ENCODE data around the gene RPS2. TPM values are rescaled to one million over a fixed set of nuclear protein-coding genes. Genes with fewer than 3 reads are reported as not detected.
A peak's percentile ranks its signal among the peaks of the same experiment; 100 is the strongest.

The RPS2 gene
- total RNA-seq, 1 donor from 2014 or later = 2,286 TPM

- no peak overlapping the region for H3K27ac Mint-ChIP-seq (ENCODE audit: unreplicated experiment)
Observed at GRCh38 chr16:1946495-1947368, 17.9 kb downstream of the RPS2 start.

GRCh38 chr16:1945559-1946391, 18.9 kb downstream of the RPS2 start:
- Mint-ChIP-seq H3K27ac (ENCODE audit: unreplicated experiment) (no peak overlapping the region), H3K27me3 (ENCODE audit: unreplicated experiment) (no peaks in the 10 kb centered on the region), H3K4me3 (ENCODE audit: unreplicated experiment) (no peak overlapping the region), H3K9me3 (ENCODE audit: unreplicated experiment) (no peaks in the 10 kb centered on the region), H3K4me1 (ENCODE audit: unreplicated experiment) (peaks cover 19% of the 10 kb centered on the region), H3K36me3 (ENCODE audit: unreplicated experiment) (no peaks in the 10 kb centered on the region)
- DNase-seq (ENCODE audit: extremely low spot score, unreplicated experiment) = no peak
- TF ChIP-seq CTCF (IDR thresholded peaks at IDR 0.05) = no peak

More at GRCh38 chr16:1946495-1947368, 17.9 kb downstream of the RPS2 start:
- H3K9me3 Mint-ChIP-seq (ENCODE audit: unreplicated experiment) = no peaks in the 10 kb centered on the region
- no peak for TF ChIP-seq CTCF (IDR thresholded peaks at IDR 0.05)
- no peaks in the 10 kb centered on the region for H3K27me3 Mint-ChIP-seq (ENCODE audit: unreplicated experiment)
- no peaks in the 10 kb centered on the region for H3K36me3 Mint-ChIP-seq (ENCODE audit: unreplicated experiment)
- peaks cover 15% of the 10 kb centered on the region for H3K4me1 Mint-ChIP-seq (ENCODE audit: unreplicated experiment)
- no peak overlapping the region for H3K4me3 Mint-ChIP-seq (ENCODE audit: unreplicated experiment)
- DNase-seq (ENCODE audit: extremely low spot score, unreplicated experiment) = no peak

GRCh38 chr16:1944612-1945199, 19.9 kb downstream of the RPS2 start:
- H3K27ac Mint-ChIP-seq (ENCODE audit: unreplicated experiment) = peak overlapping the region; percentile 25
- TF ChIP-seq CTCF (IDR thresholded peaks at IDR 0.05) = no peak
- no peaks in the 10 kb centered on the region for H3K27me3 Mint-ChIP-seq (ENCODE audit: unreplicated experiment)
- DNase-seq (ENCODE audit: extremely low spot score, unreplicated experiment) = no peak
- peak overlapping the region; percentile 85 for H3K4me3 Mint-ChIP-seq (ENCODE audit: unreplicated experiment)
- no peaks in the 10 kb centered on the region for H3K36me3 Mint-ChIP-seq (ENCODE audit: unreplicated experiment)
- H3K9me3 Mint-ChIP-seq (ENCODE audit: unreplicated experiment) = no peaks in the 10 kb centered on the region
- H3K4me1 Mint-ChIP-seq (ENCODE audit: unreplicated experiment) = peaks cover 19% of the 10 kb centered on the region

- Mint-ChIP-seq H3K27ac (ENCODE audit: unreplicated experiment) (peak within 1 kb of the TSS; percentile 75), H3K27me3 (ENCODE audit: unreplicated experiment) (no peaks in the 10 kb centered on the region), H3K4me1 (ENCODE audit: unreplicated experiment) (peaks cover 19% of the 10 kb centered on the region), H3K36me3 (ENCODE audit: unreplicated experiment) (peaks cover 3% of the 10 kb centered on the region), H3K4me3 (ENCODE audit: unreplicated experiment) (peak within 1 kb of the TSS; percentile 85), H3K9me3 (ENCODE audit: unreplicated experiment) (no peaks in the 10 kb centered on the region)
- TF ChIP-seq CTCF (IDR thresholded peaks at IDR 0.05) = no peak
- peak; percentile 100 for DNase-seq (ENCODE audit: extremely low spot score, unreplicated experiment)
Observed at GRCh38 chr16:1942810-1943726, 21.6 kb downstream of the RPS2 start, which contains the start of gene MSRB1. Gene MSRB1 (minus strand): TSS chr16:1943199. CDS start chr16:1943156, 43 bp downstream.
